Uterus (tissue), 2 donors: ENCODE results near the gene MRPL37.

ENCODE experiments used
- POLR2A ChIP-seq, 2 donors: fragments of 450-650 bp; IDR thresholded peaks; one replicate each; pipeline ENCODE4 v1.6.1; 2016; ENCODE audit warnings: antibody characterized with exemption in 2 of 2, mild to moderate bottlenecking in 1 of 2, moderate library complexity in 1 of 2
- TF ChIP-seq, protein P1 (sequence below), 4 experiments: fragments of 200-600 bp in 2 of 4; fragments of 450-650 bp in 2 of 4; sonication (generic) in 2 of 4; IDR thresholded peaks; one replicate each; pipeline ENCODE4 v1.5.1; 2016 to 2019; ENCODE audit warnings: antibody characterized with exemption in 4 of 4, mild to moderate bottlenecking in 2 of 4, moderate library complexity in 1 of 4

- TF ChIP-seq, protein P1, sequence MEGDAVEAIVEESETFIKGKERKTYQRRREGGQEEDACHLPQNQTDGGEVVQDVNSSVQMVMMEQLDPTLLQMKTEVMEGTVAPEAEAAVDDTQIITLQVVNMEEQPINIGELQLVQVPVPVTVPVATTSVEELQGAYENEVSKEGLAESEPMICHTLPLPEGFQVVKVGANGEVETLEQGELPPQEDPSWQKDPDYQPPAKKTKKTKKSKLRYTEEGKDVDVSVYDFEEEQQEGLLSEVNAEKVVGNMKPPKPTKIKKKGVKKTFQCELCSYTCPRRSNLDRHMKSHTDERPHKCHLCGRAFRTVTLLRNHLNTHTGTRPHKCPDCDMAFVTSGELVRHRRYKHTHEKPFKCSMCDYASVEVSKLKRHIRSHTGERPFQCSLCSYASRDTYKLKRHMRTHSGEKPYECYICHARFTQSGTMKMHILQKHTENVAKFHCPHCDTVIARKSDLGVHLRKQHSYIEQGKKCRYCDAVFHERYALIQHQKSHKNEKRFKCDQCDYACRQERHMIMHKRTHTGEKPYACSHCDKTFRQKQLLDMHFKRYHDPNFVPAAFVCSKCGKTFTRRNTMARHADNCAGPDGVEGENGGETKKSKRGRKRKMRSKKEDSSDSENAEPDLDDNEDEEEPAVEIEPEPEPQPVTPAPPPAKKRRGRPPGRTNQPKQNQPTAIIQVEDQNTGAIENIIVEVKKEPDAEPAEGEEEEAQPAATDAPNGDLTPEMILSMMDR (IDR thresholded peaks at IDR 0.05): no peak
- TF ChIP-seq POLR2A (IDR thresholded peaks at IDR 0.05): no peak
These were observed 7.3 kb downstream of the MRPL37 start for GRCh38 chr1:54207287-54207686.
